ENCODE data around the gene REXO1. TPM values are rescaled to one million over a fixed set of nuclear protein-coding genes. Genes with fewer than 3 reads are reported as not detected.

Gene REXO1
- total and polyA plus RNA-seq, 2 of the 8 experiments (the other 6 are each of a cell fraction or from before 2014, with no cell fraction given), result 42.4 to 44.3 TPM

DNA sequence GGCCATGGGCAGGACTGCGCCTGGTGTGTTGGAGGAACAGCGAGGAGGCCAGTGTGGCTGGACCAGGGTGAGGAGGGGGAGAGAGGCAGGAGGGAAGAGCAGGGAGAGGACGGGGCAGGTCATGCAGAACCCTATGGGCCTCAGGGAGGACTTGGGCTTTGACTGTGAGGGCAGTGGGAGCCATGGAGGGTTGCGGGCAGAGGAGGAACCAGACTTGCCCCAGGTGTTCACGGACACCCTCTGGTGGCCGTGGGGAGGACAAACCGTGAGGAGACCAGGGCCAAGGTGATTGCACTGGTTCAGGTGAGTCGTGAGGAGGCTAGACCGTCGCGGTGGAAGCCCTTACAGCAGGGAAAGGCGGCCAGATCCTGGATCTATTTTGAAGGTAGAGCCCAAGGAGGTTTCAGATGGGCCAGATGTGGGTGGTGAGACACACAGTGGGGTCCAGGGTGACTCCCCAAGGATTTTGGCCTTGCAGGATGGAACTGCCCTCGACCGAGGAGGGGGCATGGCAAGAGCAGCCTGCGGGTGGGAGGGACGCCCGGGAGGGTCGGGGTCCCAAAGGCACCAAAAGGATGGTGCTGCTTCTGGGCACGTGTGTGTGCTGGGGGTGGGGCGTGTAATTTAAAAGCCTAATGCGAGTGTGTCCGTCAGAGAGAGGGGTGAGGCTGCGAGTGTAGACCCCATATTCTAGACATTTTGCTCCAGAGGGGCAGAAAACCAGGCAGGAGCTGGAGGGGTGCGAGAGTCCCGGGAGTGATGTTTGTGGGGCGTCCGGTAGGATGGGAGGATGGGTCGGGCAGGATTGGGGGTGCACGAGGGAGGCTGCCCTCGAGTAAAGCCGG is 2.7 kb upstream of the REXO1 start:
- FAIRE-seq (no peak), DNase-seq (ENCODE audit: low read depth in 1 of 2, low spot score in 2 of 2) (no peak)
- H3K27me3 ChIP-seq (replicated peaks in 1 of 4; ENCODE audit: control insufficient read depth in 3 of 4, extremely low read depth in 1 of 4, insufficient read depth in 3 of 4, low read length in 3 of 4), result no peaks in the 10 kb centered on the region
- no peak overlapping the region for H4K91ac ChIP-seq (replicated peaks; ENCODE audit: insufficient read length, low read length)
- H3K27ac ChIP-seq (ENCODE audit: low read depth, low read length), result no peak overlapping the region
- peaks cover 19 to 33% of the 10 kb centered on the region in 2 experiments for H3K79me2 ChIP-seq (ENCODE audit: control insufficient read depth in 1 of 2, insufficient read depth in 2 of 2, low read length in 2 of 2)
- no peak overlapping the region for H2BK15ac ChIP-seq (ENCODE audit: low read length)
- H4K5ac ChIP-seq (ENCODE audit: insufficient read length, low read depth, low read length), result no peak overlapping the region
- WGBS, 2 experiments (ENCODE audit: extremely low coverage in 1 of 2, insufficient coverage in 1 of 2, insufficient read length in 1 of 2, insufficient replicate concordance in 2 of 2, low coverage in 1 of 2, low lambda C conversion rate in 2 of 2, missing lambda C conversion rate in 1 of 2), result 80% methylated on average over 26 of the region's 31 CpGs; no CpG with 5 or more reads in 1 of the 2 experiments
- no peak overlapping the region; the same call in 1 of the 2 replicates for H3K18ac ChIP-seq (ENCODE audit: extremely low read depth, low read length)
- H3K4me1 ChIP-seq (replicated peaks in 1 of 4; ENCODE audit: control insufficient read depth in 3 of 4, insufficient read depth in 4 of 4, low read length in 3 of 4), result peaks cover 0 to 36% (median 28%) of the 10 kb centered on the region in 4 experiments; a peak in 6 of 7 replicates
- ChIA-PET POLR2A (ENCODE audit: partially characterized antibody) (interaction anchor here (1.2 to 1.3 kb wide), 2 partner anchors 10 to 14 kb away, joined by 3 to 4 read pairs; no protein-coding TSS in a partner anchor), CTCF (ENCODE audit: partially characterized antibody) (interaction anchor here (0.8 to 2.5 kb wide), 7 partner anchors 7 to 55 kb away, joined by 3 to 14 read pairs (median 9); no protein-coding TSS in a partner anchor)
- peaks cover 12% of the 10 kb centered on the region for H3K79me1 ChIP-seq (ENCODE audit: low read depth, low read length)
- no peak overlapping the region for H3K56ac ChIP-seq (replicated peaks; ENCODE audit: insufficient read length, low read depth, low read length)
- peak overlapping the region; percentile 39; the same call in 1 of the 2 replicates for H2BK12ac ChIP-seq (ENCODE audit: low read depth, low read length)
- H2AK5ac ChIP-seq (ENCODE audit: low read depth, low read length), result no peak overlapping the region
- no peak overlapping the region for H3K4ac ChIP-seq (replicated peaks; ENCODE audit: insufficient read length, low read depth, low read length)
- no peak overlapping the region for H3K14ac ChIP-seq (ENCODE audit: insufficient read length)
- no peaks in the 10 kb centered on the region for H3K36me3 ChIP-seq (ENCODE audit: control insufficient read depth in 2 of 4, insufficient read depth in 4 of 4, low read length in 3 of 4)
- no peak overlapping the region for H3K9ac ChIP-seq (replicated peaks in 1 of 4; ENCODE audit: extremely low read depth in 1 of 4, low read depth in 3 of 4, low read length in 3 of 4)
- no peak overlapping the region for H2BK20ac ChIP-seq (ENCODE audit: low read length)
- no peaks in the 10 kb centered on the region for H3K9me3 ChIP-seq (ENCODE audit: insufficient read depth in 2 of 2, low read depth in 1 of 2, low read length in 1 of 2)
- H2BK5ac ChIP-seq (ENCODE audit: low read depth, low read length), result 0 out of 2 replicates have a peak overlapping the region, but pooled peaks have one; percentile 35
- H3K23ac ChIP-seq (ENCODE audit: insufficient read length), result no peak overlapping the region
- H3K4me2 ChIP-seq (ENCODE audit: insufficient read depth in 1 of 2, low read depth in 2 of 2, low read length in 2 of 2), result peak overlapping the region; percentile 37 to 58; a peak in 3 of 4 replicates
- peaks cover 3% of the 10 kb centered on the region; the same call in 1 of the 2 replicates for H3K23me2 ChIP-seq (ENCODE audit: low read depth, low read length)
- H4K20me1 ChIP-seq (replicated peaks in 1 of 2; ENCODE audit: control insufficient read depth in 1 of 2, insufficient read depth in 2 of 2, low read length in 2 of 2), result peaks cover 14 to 23% of the 10 kb centered on the region in 2 experiments
- H2AFZ ChIP-seq (ENCODE audit: low read length), result no peak overlapping the region
- H3K4me3 ChIP-seq (ENCODE audit: extremely low read depth in 1 of 4, insufficient read depth in 2 of 4, low read depth in 3 of 4, low read length in 4 of 4), result peak overlapping the region in 2 of 4 experiments; percentile 10 to 53; a peak in 3 of 8 replicates
- H2BK120ac ChIP-seq (replicated peaks; ENCODE audit: low read depth, low read length), result no peak overlapping the region
- H4K8ac ChIP-seq (ENCODE audit: extremely low read depth, insufficient read depth, low read length), result peak overlapping the region; percentile 22
- TF ChIP-seq KDM5A (IDR thresholded peaks at IDR 0.05; ENCODE audit: low read length) (no peak), RFX5 (IDR thresholded peaks at IDR 0.05; ENCODE audit: borderline replicate concordance, low read depth, low read length) (no peak), SIN3A (conservative IDR thresholded peaks at IDR 0.05 in 1 of 2, IDR thresholded peaks at IDR 0.05 in 1 of 2; ENCODE audit: low read depth in 1 of 2, low read length in 2 of 2) (no peak), SAP30 (IDR thresholded peaks at IDR 0.05; ENCODE audit: insufficient read depth, insufficient replicate concordance, low read length) (no peak), KDM1A (IDR thresholded peaks at IDR 0.05; ENCODE audit: borderline replicate concordance, low read length) (peak; percentile 99)
- TF ChIP-seq, protein P1, sequence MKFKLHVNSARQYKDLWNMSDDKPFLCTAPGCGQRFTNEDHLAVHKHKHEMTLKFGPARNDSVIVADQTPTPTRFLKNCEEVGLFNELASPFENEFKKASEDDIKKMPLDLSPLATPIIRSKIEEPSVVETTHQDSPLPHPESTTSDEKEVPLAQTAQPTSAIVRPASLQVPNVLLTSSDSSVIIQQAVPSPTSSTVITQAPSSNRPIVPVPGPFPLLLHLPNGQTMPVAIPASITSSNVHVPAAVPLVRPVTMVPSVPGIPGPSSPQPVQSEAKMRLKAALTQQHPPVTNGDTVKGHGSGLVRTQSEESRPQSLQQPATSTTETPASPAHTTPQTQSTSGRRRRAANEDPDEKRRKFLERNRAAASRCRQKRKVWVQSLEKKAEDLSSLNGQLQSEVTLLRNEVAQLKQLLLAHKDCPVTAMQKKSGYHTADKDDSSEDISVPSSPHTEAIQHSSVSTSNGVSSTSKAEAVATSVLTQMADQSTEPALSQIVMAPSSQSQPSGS (IDR thresholded peaks at IDR 0.05; ENCODE audit: low read length), result no peak
- TF ChIP-seq, protein P2, sequence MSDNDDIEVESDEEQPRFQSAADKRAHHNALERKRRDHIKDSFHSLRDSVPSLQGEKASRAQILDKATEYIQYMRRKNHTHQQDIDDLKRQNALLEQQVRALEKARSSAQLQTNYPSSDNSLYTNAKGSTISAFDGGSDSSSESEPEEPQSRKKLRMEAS (IDR thresholded peaks at IDR 0.05), result 0 out of 2 replicates have a peak, but pooled peaks have one; percentile 24

All from H1 (cell line).